Activated gamma-delta T cell (primary cell): ENCODE results near the gene PKD1L1.

Experiments used
- DNase-seq: peaks from one replicate; lab custom pipeline; 2025; lab: John Stamatoyannopoulos, UW

PKD1L1 gene

DNA sequence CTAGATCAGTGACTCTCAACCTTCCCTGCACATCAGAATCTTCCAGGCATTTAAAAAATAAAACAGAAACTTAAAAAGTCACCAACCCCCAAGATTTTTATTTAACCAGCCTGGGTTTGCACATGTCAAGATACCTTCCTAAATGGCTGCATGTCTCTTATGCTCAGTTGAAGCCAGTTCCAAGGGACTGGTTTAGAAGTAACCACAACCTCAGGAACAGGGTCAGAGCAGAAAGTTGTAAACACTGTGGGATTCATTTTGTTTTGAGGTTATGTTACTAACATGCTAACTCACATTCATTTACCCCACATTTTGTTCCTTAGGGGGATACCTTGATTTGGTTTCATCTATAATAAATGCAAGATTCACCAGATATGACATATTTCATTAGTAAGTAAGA lies 72.9 kb downstream of the PKD1L1 start:
- no peak for DNase-seq

DNA sequence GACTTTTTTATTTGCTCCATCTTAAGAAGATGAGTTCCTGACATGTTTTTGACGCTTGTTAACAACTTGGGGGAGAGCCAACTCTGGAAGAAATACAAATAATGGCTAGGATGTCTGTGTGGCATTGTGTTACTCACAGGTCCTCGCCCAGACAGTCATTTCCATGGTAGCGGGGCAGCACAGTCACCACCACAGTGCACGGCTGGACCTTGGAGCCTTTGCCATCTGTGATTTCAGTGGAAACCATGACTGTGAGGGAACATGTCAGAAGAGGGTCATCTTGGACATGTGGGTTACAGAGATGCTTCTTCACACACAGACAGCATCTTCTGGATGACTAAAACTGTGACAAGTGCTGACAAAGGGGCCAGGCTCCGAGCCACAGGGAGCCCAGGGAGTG lies 74.5 kb downstream of the PKD1L1 start:
- DNase-seq = no peak

DNA sequence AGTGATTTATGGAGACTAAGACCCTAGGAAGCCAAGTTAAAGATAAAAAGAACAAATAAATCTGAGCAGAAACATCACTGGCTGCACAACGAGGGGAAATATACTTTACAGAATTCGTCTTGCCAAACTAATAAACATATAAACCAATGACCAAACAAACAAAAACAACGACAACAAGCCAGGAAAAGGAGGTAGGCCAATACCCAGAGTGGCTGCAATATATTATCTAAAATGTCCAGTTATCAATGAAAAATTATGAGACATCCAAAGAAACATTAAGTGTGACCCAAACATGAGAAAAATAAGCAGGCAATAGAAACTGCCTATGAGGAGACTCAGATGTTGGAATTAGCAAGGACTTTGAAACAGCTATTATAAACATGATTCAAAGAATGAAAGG lies 81.0 kb downstream of the PKD1L1 start:
- DNase-seq = no peak

DNA sequence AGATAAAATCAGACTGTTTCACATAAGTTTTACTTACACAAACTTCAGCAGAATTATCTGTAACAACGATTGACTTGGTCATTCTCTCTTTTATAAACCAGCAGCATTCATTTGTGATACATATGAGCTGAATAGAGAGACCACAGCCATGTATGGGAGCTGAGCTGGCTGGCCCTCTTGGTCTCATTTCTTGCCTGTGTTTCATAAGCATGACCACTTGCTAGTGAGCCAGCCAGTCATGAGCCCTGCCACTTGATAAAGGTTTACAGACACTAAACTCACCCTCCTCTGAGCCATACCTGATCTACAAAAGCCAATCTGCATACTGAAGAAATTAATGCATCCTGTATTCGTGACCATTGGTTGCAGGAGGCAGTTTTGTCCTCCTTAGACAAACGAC lies 82.1 kb downstream of the PKD1L1 start:
- no peak for DNase-seq

DNA sequence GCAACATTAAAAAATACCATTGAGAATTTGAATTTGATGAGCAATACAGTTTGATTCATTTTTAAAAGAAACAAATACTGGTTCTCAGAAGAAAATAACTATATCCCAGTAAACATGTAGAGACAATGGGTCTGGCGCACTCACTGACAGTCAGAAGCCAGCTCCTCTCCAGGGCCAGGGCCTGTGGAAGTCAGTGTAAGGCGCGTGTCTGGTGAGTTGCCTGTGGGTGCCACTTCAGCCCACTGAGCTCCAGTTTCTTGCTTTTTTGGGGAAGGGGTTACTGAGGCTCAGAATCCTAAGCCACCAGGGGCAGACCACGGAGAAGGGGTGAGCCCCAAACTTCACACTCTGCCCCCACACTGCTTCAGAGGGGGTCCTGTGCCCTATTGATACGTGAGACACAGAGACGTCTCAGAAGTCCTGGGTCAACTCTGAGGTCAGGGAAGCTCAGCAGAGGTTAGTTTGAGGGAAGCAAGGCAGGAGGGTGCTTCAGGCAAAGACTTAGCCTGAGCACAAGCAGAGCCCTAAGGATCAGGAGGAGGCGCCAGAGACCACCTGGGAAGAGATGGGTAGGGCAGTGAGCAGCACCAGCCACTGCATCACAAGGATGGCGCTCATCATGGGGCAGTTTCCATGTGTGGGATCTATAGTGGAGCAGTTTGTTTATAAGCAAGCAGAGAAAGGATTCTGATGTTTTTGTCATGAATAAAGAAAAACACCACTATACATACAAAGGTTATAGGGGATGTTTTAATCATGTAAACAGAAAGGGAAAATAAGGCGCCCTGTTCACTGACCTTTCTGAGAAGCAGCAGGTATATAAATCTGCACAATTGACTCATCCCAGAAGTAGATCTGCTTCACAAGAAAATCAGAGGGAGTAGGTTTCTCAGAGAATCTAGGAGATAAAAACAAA lies 95.7 kb downstream of the PKD1L1 start:
- no peak for DNase-seq

DNA sequence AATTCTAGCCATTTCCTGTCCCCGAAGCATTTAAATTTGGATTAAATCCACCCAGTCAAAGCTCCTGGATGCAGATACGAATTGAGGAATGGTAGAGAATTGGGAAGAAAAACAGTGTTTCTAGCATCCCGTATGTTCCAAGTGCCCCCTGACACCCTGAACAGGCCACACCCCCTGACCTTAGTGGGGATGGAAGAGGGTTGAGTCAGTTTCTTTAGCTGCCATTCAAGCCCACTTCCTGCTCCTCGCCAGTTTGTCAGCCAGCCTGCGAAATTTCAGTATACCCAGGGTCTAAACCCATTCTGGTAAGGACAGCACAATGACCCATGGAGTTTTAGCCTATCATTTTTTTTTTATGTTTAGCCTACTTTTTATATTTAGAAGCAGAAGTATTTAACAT lies 101.1 kb downstream of the PKD1L1 start:
- DNase-seq = no peak

DNA sequence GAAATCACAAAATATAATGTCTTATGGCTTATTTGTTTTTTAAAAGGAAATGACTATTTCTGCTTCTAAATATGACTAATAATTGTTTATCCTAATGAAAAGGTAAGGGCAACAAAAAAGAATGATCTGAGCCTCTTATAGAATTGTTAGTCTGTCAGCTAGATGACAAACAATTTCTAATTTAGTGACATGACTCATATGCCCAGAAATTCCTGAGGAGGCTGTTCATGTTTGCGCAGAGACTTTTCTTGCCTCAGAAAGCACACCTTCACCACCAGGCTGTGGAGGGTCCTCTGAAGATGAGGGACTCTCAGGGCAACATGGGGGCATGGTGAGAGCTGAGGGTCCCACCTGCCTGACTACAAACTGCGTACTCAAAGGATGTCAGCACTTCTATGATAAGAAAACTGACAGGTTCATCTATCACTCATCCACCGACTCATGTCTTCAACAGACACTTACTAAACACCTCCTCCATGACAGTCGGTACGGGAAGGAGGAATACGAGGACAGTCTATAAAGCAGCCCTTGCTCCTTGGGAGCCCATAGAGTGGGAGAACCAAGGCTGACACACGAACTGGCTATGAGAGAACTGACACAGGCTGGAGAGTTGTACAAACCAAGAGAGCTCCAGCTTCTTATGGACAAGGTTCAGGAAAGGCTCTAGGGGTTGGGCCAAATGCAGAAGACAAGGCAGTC lies 102.0 kb downstream of the PKD1L1 start:
- DNase-seq = no peak

DNA sequence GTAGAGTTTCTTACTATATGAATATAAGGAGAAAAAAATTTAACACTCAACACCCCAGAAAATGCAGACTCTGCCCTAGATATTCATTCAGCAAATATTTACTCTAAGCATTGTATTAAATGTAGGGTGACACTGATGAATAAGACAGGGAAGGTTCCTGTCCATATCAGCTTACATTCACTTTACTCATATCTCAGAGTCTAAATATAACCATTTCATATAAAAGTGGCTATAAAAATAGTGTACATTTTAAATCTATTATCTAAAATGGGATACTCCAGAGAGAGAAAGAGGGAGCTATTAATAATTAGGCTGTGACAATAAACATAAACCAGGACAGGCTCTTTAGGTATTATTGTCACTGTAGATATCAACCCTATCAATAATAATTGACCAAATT lies 104.0 kb downstream of the PKD1L1 start:
- DNase-seq = no peak

DNA sequence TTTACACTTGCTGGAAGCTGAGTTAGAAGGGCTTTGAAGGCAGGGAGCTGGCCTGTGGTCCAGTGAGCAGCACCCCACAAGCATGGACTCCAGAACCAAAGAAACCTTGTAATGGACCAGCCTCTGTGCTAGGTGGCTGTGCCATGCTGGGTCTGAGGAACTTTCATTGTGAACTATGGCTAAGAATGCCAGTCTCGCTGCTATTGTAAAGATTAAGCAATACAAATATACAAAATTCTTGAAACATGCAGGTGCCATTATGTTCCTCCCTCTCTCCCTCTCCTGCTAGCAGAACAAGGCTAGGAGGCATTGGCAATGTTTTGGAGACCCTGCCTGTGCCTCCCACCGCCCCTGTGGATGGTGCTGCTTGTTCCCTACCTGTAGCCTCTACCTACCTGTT lies 105.0 kb downstream of the PKD1L1 start:
- no peak for DNase-seq

DNA sequence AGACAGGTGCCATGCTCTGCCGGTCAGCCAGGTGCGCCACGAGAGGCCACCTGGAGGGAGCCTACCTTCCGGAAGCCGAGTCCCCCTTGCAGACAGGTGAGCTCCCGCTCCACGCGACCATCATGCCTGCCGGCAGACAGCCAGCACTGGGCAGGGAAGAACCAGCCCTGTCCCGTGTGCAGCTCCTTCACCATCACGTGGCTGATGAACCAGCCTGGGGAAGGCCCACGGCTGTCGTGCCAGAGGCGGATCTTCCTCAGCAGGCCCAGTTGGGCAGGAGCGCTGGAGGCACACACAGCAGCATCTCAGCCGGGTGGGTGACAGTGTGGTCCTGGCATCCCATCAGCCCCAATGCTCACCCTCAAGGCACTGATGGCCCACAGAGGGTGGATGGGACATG lies 108.9 kb downstream of the PKD1L1 start:
- DNase-seq = no peak

DNA sequence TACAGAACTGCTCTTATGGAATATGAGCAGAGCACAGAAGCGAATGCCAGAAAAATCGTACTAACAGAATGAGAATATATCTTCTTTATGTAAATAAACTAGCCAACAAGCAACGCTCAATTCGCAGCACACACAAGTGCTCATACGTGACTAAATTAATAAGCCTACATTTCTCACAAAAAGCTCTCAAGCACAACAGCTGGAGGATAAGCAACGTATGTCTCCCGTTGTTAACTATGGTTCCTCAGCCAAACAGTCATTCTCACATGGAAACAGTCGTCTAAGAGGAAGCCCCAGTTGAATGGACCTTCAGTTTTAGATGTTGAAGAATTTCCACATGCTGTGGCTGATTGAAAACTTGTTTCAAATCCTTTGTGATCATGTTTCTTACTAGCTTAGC lies 110.4 kb downstream of the PKD1L1 start:
- DNase-seq = no peak

DNA sequence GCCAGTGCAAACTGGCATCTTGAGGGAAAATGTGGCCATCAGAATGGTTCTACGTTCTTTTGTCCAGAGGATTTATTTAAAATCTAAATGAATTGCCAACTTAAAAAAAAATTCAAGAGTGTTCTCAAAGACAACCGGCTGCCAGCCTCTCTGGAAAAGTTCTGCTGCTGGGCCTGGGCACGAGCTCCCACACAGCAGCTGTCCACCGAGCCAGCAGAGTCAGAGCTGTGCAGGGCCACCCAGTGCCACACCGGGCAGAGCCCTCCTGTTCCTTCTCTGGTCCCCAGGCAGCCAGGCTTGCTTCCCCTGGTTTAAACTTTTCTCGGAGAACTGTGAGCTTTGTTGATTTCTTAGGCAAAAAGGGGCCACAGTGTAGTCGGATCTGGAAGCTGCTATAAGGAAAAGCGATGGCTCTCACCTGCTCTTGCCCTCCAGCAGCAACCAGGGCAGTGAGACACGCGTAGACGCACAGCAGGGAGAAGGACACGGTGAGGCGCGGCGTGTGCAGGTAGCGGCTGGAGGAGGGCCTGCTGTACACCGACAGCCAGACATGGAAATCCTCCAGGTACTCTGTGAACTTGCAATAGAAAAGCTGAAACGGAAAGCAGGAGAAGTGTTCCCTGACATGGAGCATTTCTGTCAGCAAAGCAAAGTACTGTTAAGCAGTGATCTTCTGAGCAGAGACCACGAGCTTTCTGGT lies 111.6 kb downstream of the PKD1L1 start:
- no peak for DNase-seq

DNA sequence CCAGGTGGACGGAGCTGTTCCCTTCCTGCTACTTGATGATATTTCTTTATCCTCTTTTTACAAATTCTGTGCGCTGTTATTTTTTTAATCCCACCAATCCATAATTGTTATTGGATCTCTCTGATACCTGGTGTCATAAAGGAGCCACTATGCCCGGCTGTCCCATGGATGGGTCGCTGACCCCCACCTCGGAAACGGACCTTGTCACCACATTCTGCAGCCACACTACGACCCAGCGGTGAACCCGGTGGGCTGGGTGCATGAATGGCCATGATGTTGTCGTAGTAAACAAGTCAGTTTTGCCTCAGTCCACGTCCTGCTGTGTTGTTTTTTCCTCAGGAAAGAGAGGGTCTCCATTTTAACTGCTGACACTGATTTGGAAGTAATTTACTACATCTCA lies 112.2 kb downstream of the PKD1L1 start:
- no peak for DNase-seq

DNA sequence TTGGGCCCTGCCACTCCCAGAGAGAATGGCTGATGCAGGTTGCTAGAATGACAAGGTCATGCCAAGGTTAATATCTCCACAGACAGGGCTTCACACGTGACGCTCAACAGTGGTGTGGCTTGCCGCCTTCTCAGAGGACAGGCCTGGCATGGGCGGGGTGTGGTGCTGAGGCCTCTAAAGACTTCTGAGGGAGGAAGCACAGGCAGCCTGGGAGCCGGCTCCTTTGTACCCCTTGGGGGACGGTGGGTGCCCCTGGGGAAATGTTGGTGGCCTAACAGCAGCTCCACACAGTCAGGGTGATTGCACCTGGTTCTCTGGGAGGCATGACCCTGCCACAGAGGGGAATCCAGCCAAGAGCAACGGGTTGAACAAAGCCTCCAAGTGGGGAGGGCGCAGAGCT lies 115.1 kb downstream of the PKD1L1 start:
- no peak for DNase-seq

DNA sequence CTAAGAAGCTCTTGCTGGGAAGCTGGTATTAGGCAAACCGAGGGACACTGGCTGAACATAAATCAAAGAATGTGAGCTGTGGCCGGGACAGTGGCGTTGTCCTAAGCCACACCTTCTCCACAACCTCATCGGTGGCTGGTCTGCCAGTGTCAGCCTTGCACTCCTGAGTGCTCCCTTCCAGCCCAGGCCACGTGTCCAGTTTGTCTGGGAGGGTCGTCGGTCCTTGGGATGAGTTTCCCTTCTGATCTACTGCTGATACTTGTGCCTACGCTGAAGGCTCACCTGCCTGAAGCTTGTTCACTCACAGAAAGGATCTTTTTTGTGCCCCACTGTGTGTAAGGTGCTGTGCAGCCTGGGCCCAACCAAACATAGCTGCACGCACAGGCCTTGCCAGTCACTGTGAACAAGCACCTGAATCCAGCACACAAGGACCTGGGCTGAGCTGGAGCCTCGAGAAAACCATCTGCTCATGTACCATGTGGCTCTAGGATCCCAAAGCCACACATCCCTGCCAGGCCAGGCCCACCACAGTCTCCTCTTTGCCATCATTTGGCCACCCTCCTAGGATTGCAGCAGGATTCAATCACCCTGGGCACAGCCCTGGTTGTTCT lies 116.1 kb downstream of the PKD1L1 start:
- no peak for DNase-seq

DNA sequence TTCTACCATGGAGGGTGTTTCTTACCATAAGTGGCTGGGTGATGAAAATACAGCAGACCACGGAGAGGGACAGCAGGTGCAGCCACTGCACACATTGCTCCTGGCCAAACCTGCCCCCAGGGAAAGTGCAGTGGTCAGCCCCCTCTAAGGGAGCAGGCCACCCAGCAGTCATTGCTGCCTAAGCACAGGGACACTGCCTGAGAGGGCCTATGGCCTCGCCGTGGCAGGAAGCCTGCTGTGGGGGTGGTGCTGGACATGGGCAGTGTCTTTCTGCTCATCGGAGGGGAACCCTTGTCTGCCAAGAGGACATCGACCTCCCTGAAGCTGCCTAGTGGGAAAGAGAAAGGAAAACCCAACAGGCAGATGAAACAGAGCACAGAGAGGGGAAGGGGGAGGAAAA lies 118.3 kb downstream of the PKD1L1 start:
- DNase-seq = no peak

DNA sequence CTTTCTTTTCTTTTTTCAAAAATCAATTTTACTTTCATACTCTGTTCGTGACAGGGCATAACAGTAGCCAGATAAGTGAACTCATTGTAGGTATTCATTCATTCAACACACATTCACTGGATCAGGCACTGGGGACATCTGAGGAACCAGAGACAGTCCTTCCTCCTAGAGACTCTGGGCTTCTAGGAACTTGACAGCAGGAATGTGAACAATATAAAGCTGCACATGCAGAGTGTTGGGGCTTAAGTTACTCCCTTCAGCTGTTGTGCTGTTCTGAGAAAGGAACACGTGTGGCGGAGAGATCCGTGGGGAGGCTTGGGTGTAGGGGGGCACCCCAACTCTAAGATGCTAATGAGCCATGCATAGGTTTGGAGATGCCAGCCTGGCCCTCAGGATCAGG lies 120.4 kb downstream of the PKD1L1 start:
- DNase-seq = no peak

DNA sequence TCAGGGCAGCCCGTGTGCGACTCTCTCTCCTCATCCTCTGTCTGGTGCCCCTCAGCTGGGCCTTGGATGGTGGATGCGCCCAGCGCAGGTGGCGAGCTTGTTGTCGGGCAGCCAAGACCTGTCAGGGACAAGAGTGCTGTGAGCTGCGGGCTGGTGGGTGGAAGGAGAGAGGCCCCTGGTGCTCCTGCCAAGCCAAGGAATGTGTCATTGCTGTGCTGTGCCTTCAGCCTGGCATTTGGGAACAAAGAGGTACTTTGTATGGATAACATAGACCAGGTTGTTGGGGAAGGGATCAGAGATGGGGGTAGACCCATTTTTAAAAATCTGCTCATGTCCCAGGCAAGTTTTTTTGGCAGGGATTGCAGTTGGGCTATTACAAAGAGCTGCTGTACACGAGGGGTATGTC lies 120.9 kb downstream of the PKD1L1 start:
- DNase-seq = no peak

DNA sequence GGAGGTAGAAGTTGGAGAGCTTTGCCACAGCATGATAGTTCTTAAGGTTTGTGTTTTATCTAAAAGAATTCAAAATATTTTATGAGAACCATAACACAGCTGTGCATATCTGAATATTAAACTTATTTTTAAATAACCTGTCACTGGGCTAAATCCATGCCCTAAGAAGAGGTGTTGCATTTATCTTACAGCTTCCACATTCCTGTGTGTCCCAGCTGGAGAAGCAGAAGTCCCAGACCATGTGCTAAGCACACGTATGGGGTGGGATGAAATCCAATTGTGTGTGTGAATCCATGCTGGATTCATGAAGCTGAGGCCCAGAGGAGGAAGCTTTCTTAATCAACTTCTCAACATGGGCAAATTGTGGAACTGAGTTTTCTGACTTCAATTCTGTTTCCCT lies 121.5 kb downstream of the PKD1L1 start:
- DNase-seq = no peak

DNA sequence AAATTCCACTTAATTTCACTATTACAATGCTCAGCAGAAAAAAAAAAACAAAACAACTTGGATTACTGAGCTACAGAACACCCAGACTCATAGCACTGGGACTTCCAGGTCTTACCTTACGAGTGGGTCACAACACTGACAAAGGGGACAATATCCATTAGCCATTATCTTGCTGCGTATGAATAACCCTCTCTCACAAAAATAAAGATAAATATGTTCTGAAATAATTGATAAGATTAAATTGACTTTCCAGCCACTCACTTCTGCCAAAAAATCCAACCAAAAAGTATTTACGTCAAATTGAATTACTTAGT lies 128.7 kb downstream of the PKD1L1 start:
- DNase-seq = no peak

DNA sequence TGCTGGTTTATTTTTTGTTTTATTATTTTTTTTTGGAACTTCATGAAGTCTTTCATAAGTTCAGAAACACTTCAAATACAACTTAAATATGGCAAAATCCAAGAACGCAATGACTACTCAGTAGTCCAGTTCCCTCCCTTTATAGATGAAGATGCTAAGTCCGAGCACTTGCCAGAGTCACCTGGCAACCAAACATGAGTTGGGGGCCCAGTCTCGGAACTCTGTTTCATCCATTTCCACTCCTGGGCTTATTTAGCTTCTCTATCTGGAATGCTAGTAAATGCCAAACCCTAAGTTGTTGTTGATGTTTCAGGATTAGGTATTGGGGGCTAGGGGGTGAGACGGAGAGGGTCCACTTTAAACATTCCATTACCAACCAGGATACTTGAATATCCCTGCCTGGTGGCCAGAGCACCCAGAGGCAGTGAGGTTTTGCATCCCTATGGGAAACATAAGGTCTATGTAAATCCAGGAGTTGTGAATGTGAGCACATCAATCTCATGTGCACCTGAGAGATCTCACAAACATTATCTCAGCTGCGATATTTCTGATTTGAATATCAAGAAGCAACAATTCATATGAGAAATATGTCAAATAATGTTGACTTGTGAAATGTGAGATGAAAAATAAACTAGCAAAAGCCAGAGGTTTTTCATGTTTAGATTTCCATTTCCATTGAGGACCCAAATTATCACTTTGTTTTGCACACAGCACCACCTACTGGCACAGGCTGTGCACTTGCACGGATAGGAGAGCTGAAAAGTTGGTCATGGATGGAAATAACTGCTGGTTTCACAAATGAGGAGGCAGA lies 129.3 kb downstream of the PKD1L1 start:
- DNase-seq = no peak

DNA sequence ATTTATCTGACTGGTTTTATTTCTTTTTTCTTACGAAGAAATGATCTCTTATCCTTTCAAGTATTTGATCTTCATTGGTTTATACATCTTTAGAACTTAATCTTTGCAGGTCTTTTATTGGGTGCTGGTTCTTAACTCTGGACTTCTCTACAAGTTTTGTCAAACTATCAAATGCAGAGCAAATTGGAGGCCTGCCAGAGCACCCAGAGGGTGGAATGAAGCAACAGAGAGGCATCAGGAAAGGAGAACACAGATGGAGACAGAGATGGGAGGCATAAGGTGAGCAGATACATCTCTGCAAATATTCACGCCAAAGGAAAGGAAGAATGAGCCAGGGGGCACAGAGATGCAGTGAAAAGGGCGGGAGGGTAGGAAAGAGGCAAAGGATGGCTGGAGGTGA lies 130.3 kb downstream of the PKD1L1 start:
- DNase-seq = no peak
